GM15510 (cell line): ENCODE results near the gene FLRT2.

ENCODE experiments used
- POLR2A ChIP-seq: IDR thresholded peaks from 3 replicates; pipeline ENCODE4 v1.6.1; 2011; ENCODE audit warnings: borderline replicate concordance; ENCODE audit not compliant: insufficient read length; ENCODE audit errors: extremely low read depth

FLRT2 gene

DNA sequence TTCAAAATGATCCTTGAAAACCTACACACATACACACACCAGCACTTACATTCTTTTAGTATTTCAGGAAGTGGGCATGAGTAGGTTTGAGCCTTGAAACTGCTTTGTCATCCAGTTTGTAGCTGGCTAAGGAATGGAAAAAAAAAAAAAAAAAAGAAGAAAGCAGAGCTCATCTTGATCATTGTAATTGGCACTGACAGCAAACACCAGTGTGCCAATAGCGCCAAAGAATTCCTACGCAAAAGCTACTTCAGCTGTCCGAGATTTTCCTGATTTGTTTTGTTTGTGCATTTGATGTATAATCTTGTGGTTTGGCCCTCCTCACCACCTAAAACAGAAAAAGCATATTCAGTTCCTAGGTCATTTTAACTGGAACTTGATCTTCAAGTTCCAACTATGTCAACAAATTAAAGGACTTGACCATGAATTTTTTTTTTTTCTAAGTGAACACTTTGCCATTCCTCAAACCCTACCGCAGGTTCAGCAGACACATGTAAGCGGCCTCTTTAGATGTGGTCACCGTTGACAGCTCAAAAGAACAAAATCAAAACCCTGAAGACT, 57.3 kb downstream of the FLRT2 start:
- no peak for TF ChIP-seq POLR2A

DNA sequence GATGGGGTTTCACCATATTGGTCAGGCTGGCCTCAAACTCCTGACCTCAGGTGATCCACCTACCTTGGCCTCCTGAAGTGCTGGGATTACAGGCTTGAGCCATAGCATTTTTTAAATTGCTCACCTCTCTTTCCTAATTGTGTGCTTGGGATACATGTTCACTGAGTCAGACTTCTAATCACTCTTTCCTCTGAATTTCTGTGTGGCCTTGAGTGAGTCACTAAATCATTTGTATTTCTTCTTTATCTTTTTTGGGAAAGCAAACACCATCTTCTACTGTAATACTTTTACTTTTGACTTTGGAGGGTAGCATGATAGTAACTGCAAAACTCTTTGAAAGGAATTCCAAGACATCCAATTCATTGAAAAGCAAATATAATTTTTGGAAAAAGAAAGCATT, 60.8 kb downstream of the FLRT2 start:
- no peak for TF ChIP-seq POLR2A

DNA sequence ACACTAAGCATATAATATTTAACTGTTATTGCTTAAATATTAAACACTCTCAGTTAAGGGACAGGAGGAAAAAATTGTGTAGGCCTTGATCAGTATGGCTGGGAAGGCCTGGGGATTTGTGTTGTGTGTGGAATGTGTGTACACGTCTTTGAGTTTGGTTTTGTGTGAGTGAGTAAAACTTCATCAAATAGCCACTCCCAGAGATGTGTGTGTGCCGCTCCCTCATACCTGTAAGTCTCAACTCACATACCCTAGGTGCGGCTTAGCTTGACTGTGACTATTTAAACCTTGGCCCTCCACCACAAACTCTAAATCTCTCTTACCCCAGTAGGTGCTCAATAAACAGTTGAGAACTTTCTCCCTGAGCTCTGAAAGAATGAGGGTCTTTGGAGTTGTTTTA, 64.3 kb downstream of the FLRT2 start:
- TF ChIP-seq POLR2A, result no peak

DNA sequence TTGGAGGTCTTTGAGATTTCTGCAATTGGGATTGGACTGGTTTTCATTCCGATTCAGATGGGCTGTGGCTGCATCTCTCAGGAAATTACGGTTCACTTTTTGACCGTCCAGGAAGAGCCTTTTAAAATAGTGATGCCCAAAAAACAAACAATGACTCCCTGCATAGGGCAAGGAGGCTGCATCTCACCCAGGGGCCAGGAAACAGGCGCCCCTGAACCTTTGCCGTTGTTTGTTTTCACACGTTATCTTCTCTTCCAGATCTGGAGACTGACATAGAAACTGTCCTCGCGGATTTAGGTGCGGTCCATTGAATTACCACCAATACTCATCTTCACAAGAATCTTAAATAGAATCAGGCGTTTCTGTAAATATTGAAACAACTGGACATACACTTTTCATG, 66.0 kb downstream of the FLRT2 start:
- no peak for TF ChIP-seq POLR2A

DNA sequence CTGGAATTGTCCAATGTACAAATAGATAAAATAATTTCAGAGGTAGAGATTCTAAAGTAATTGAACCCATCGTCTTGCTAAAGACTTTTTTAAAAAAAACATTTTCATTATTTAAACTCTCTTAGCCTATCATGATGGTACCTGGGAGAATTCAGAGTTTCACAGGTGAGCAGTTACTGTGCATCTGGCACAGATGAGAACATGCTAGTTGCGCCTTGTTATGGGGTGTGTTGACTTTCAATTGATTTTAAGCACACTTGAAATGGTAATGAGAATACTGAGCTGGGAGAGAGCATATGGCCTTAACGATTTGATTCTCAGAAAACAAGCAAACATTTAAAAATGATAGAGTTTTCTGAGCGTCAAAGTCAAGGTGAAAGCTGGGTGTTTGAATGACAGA, 66.6 kb downstream of the FLRT2 start:
- TF ChIP-seq POLR2A, result no peak

DNA sequence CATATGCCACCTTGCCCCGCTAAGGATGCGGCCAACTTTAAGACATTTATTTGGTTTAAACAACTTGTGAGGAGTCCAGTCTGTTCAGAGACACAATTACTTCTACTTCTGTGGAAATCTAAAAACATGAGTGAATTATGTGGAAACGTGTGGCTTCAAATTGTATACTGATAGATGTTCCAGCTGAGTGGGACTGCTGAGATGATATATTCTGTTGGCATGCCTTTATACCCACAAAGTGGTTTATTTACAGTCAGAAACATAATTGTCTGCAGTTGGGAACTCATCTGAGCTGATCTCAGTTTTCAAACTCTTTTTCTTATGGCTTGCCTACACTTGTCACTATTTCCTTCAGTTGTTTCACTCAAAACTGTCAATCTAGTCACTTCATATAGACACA, 67.8 kb downstream of the FLRT2 start:
- TF ChIP-seq POLR2A, result no peak

DNA sequence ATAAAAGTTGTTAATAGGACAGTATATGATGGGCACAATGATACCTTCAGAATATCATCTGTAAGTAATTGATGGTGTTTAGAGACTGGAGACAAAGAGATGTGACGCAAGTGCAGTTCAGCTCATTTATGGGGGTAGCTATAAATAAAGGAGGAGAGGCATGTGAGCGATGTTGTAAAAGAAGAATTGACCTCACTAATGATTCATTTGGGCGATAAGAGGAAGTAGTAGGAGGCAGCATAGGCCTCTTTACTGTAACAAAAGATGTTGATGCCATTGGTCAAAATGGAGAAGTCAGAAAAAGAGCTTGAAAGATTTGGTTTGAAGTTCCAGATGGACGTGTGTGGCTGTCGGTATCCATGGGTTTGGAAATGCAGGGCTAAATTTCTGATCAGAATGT, 70.0 kb downstream of the FLRT2 start:
- TF ChIP-seq POLR2A, result no peak

DNA sequence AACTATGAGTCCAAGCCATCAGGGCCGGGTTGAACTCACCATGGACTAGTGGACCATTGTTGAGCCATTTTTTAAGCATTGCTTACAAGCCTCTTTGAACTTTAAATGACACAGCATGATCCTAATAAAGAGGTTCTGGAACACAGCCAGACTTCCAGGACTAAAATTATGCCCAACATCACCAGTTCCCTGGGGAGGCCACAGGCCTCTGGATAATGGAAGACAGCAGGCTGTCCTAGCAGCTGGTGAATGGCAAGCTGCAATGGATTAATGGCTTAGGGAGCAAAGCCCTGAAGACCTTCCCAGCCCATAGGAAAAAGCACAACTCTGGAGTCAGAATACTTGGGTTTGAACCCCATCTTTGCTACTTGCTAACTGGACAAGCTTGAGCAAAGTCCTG, 71.3 kb downstream of the FLRT2 start:
- no peak for TF ChIP-seq POLR2A

DNA sequence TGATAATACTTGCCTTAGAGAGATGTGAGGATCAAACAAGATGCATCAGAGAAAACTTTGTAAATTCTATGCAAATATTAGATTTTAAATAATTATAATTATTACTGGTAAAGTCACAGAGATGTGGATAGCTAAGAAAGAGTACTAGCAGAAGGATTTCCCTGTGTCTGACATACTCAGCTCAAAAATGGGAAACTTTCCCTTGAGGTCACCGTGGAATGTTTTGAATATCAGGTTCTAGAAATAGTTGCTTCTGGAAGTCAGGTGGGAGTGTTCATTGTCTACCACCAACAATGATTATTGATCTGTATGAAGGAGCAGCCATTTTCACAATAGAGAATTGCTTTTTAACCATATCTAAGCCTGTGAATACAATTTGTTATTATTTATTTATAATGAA, 71.7 kb downstream of the FLRT2 start:
- no peak for TF ChIP-seq POLR2A

DNA sequence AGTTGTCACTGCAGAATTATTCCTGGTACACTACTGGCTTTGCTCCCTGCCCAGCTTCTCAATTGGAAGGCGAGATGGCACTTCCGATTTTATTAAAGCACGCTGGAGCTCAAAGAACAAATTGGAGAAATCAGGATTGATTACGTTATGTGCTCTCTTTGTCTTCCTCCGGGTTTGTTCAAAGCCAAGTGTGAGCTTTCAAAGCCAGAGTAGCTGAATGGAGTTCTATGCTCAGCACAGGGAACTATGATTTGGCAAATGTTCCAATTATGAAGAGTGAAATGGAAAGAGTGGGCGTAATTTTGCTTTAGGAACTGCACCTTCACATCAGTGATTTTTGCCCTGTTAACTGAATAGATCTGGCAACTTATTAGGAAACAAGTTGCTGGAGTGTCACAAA, 72.4 kb downstream of the FLRT2 start:
- TF ChIP-seq POLR2A, result no peak

DNA sequence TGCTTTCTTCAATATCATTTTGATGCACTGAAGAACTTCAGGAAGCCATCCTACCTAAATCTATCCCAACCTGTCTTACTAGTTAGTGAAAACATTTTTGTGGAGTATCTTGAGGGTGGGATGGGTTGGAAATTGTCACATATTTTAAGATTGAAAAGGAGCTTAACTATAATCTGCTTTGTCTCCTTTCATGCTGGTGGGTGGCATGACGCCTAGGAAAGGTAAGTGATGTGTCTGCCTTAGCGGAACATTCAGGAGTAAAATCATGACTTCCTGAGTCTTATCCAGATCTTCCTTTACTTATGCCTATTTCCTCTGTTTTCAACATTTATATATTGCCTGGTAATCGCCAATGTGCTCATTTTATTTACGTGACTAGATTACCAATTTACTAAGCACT, 74.1 kb downstream of the FLRT2 start:
- no peak for TF ChIP-seq POLR2A

DNA sequence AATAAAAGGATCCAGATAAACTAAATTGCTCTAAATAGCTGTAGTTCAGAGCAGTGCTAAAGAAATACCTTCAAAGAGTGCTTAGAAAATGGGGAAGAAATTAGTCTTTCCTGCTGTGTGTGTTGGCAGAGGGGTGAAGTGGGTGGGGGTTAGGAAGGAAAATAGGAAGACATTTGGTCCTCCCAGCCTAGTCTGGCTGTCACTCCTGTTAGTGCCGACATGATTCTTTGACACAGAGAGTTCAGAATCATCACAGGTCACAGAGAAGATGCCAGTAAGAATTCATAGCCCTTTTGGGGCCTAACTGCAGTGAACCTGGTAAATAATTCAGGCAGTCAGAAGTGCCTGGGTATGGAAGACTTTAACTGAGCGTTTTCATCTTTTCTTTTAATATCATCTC, 74.8 kb downstream of the FLRT2 start:
- no peak for TF ChIP-seq POLR2A

DNA sequence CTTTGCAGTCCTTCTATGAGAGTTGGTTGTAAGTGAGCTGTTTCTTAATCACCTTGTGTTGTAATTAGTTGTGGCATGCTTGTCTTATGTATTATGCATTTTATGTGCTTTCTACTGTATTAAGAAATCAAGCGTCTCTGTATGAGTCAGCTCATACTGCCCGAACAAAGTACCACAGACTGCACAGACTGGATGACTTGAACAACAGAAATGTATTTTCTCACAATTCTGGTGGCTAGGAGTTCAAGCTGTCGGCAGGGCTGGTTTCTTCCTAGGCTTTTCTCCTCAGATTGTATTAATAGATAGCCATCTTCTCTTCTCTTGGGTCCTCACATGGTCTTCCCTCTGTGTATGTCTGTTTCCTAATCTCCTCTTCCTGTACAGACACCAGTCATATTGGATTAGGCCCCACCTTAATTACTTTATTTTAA, 77.7 kb downstream of the FLRT2 start:
- no peak for TF ChIP-seq POLR2A

DNA sequence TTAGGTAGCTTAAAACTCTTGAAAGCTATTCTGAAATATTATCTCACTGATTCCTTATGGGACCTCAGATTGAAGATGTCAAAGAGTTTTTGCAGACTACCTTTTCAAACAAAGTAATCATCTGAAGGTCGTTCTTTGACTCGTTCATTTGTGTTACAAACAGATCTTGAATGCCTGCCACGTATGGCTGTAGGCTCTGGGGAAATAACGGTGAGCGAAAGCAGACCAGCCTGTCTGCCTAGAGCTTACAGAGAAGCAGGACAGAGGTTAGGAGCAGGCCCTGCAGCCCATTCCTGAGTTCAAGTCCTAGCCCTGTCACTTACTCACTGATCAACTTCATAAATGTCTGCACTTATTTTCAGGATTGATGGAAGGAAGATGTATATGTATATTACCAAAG, 83.6 kb downstream of the FLRT2 start:
- TF ChIP-seq POLR2A, result no peak

DNA sequence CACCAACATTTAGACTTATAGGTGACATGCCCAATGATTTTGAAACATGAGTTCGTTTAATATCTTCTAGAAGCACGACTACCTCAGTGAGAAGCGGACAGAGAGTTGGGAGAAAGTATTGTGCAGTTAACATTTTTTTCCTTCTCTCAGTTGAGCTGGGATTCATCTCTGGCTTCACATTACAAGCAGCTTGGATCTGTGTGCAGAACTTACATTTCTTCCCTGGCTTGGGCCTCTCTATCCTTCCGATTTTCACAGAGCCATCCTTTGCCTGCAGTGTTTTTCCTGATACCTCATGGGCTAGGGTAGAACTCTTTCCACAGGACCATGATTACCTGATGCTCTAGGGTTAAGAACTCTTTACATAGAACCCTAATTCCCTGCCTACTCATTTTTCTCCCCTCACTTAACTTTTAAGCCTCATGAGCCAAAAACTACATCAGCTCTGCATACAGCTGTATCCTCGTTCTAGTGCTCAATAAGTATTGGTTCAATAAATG, 86.5 kb downstream of the FLRT2 start:
- no peak for TF ChIP-seq POLR2A

DNA sequence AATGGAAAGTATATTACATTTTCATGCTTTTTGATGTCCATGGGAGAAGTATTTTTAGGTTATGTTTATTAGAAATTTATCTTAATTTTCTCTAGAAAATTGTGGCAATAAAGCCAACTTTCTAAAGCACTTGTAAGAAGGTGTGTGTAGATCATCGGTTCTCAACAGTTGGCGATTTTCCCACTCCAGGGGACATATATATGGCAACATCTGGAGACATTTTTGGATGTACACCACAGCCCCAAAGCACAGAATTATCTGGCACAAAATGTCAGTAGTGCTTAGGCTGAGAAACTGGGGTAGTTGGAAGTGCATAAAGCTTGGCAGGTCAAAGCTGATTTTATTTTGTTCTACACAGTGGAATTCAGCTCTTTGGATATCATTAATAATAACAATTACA, 86.9 kb downstream of the FLRT2 start:
- TF ChIP-seq POLR2A, result no peak

DNA sequence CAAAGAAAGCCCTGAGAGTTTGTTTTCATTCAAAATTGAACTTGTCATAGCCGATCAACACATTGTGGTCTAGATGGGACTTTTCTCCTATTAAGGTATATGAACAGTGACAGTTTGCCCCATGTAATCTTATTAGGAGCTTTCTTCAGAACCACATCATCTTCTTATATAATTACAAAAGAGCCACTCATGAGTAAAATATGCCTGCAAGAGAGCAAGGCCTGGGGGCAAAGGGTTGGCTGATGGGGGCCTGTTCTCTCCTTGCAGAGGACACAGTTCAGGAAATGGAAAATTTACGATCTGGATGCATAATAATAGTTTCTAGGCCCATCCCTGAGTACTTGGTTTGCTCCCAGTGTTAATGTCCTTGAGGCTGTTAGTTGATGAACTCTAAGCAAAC, 87.8 kb downstream of the FLRT2 start:
- no peak for TF ChIP-seq POLR2A

DNA sequence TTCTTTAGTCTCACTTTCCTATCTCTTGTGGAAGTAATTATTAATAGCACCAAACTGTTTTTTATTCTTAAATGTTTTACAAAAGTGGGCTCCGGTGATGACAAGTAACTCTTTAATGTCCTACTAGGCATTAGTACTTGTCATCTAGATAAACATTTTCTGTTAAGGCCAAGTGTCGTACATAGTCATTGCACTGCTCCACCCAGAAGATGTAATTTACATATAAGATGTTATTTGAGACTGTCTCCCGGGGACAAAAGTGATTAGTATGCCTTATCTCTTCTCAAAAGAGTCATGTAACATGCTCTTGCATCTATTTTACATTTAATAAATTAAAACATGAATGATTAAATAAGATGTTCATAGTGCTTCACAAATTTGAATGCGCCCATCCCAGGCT, 88.4 kb downstream of the FLRT2 start:
- TF ChIP-seq POLR2A, result no peak

DNA sequence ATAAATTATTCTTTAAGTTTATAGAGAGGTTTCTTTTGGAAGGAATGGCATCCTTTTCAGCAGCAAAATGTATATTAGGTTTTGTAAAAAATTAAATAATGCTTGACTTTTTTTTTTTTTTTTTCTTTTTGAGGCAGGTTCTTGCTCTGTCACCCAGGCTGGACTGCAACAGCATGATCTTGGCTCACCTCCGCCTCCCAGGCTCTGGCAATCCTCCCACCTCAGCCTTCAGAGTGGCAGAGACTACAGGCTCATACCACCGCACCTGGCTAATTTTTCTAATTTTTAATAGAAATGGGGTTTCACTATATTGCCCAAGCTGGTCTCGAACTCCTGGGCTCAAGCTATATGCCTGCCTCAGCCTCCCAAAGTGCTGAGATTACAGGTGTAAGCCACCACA, 89.0 kb downstream of the FLRT2 start:
- no peak for TF ChIP-seq POLR2A

DNA sequence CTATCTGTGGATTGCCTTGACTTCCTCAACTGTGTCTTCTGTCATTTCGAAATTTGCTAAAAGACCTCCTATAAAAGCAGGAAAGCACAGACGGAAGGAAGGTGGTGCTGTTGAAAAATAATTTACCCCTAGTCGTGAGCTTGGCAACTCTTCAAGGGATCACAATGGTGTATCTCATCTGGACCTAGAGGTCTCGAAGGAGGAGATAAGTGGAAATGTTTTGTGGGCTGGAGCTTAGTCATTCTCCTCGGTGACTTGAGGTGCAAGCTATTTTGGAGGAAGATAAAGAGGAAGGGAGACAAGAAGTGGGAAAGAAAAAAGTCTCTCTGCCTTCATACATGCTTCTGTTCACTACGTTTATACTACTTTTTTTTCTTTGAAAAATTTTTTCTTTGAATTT, 89.9 kb downstream of the FLRT2 start:
- no peak for TF ChIP-seq POLR2A
